Measurements from ENCODE around the gene MACROD1.

- TF ChIP-seq MAX (CRISPR knock-in tag; IDR thresholded peaks at IDR 0.05) = no peak
- no peak for TF ChIP-seq NFYB (CRISPR knock-in tag; conservative IDR thresholded peaks at IDR 0.05; ENCODE audit: low read depth)
- no peak for TF ChIP-seq CBFB (CRISPR knock-in tag; IDR thresholded peaks at IDR 0.05; ENCODE audit: low read depth)
- no peak for TF ChIP-seq ZNF425 (CRISPR knock-in tag; conservative IDR thresholded peaks at IDR 0.05)
- TF ChIP-seq CTCF (IDR thresholded peaks at IDR 0.05) = no peak
Measured at GRCh38 chr11:64141081-64141783, 24.7 kb downstream of the MACROD1 start.

All from WTC11 (cell line).